Activated T-cell treated with anti-CD3 and anti-CD28 coated beads, Interleukin-2, amount 50 U/mL, for 24 hours (primary cell): ENCODE results near the gene ZNF669.

ENCODE experiments used
- DNase-seq: peaks from one replicate; pipeline ENCODE4 v3.0.0-alpha.2; 2020
- H3K27ac Mint-ChIP-seq: 2 replicates; pipeline ENCODE4 v1.8.0; 2020; ENCODE audit warnings: mild to moderate bottlenecking, mixed read lengths
- H3K27me3 Mint-ChIP-seq: 2 replicates; pipeline ENCODE4 v1.8.0; 2020; ENCODE audit warnings: mixed read lengths
- H3K36me3 Mint-ChIP-seq: 2 replicates; pipeline ENCODE4 v1.8.0; 2020; ENCODE audit warnings: low read depth, mixed read lengths
- H3K4me1 Mint-ChIP-seq: 2 replicates; pipeline ENCODE4 v1.8.0; 2020; ENCODE audit warnings: low read depth, mixed read lengths
- H3K4me3 Mint-ChIP-seq: 2 replicates; pipeline ENCODE4 v1.8.0; 2020; ENCODE audit warnings: mild to moderate bottlenecking, moderate library complexity, mixed read lengths
- H3K9me3 Mint-ChIP-seq: 2 replicates; pipeline ENCODE4 v1.8.0; 2020; ENCODE audit warnings: mixed read lengths

Gene ZNF669

GRCh38 chr1:247064304-247064703, 39.9 kb downstream of the ZNF669 start:
- H3K4me3 Mint-ChIP-seq: no peak overlapping the region
- peaks cover 53% of the 10 kb centered on the region for H3K9me3 Mint-ChIP-seq
- H3K27me3 Mint-ChIP-seq: no peaks in the 10 kb centered on the region
- peaks cover 1% of the 10 kb centered on the region for H3K4me1 Mint-ChIP-seq
- DNase-seq: no peak
- H3K36me3 Mint-ChIP-seq: peaks cover 82% of the 10 kb centered on the region
- H3K27ac Mint-ChIP-seq: no peak overlapping the region

- H3K4me1 Mint-ChIP-seq: peaks cover 5% of the 10 kb centered on the region
- H3K27me3 Mint-ChIP-seq: no peaks in the 10 kb centered on the region
- H3K27ac Mint-ChIP-seq: no peak overlapping the region
- no peak for DNase-seq
- no peak overlapping the region for H3K4me3 Mint-ChIP-seq
- H3K9me3 Mint-ChIP-seq: peaks cover 62% of the 10 kb centered on the region
- H3K36me3 Mint-ChIP-seq: peaks cover 83% of the 10 kb centered on the region
Measured at GRCh38 chr1:247060771-247061170, 43.4 kb downstream of the ZNF669 start.

GRCh38 chr1:247056071-247056470, 48.1 kb downstream of the ZNF669 start:
- Mint-ChIP-seq H3K27ac (no peak overlapping the region), H3K27me3 (no peaks in the 10 kb centered on the region), H3K36me3 (peaks cover 85% of the 10 kb centered on the region)

GRCh38 chr1:247054992-247055415, 49.2 kb downstream of the ZNF669 start:
- peaks cover 83% of the 10 kb centered on the region for H3K36me3 Mint-ChIP-seq
- no peak overlapping the region for H3K4me3 Mint-ChIP-seq
- DNase-seq: no peak
- H3K9me3 Mint-ChIP-seq: peaks cover 77% of the 10 kb centered on the region
- H3K4me1 Mint-ChIP-seq: peaks cover 13% of the 10 kb centered on the region
- H3K27ac Mint-ChIP-seq: no peak overlapping the region
- H3K27me3 Mint-ChIP-seq: no peaks in the 10 kb centered on the region

More at GRCh38 chr1:247056071-247056470, 48.1 kb downstream of the ZNF669 start:
- H3K4me1 Mint-ChIP-seq: peaks cover 13% of the 10 kb centered on the region
- peaks cover 77% of the 10 kb centered on the region for H3K9me3 Mint-ChIP-seq
- DNase-seq: no peak
- H3K4me3 Mint-ChIP-seq: no peak overlapping the region
